GM18858 (cell line): ENCODE data around the gene PTPRM.

Experiments used
- ATAC-seq: cut with Tn5 transposase; IDR thresholded peaks from one replicate; pipeline ENCODE4 v1.9.1; 2021; ENCODE audit not compliant: unreplicated experiment

Gene PTPRM

DNA sequence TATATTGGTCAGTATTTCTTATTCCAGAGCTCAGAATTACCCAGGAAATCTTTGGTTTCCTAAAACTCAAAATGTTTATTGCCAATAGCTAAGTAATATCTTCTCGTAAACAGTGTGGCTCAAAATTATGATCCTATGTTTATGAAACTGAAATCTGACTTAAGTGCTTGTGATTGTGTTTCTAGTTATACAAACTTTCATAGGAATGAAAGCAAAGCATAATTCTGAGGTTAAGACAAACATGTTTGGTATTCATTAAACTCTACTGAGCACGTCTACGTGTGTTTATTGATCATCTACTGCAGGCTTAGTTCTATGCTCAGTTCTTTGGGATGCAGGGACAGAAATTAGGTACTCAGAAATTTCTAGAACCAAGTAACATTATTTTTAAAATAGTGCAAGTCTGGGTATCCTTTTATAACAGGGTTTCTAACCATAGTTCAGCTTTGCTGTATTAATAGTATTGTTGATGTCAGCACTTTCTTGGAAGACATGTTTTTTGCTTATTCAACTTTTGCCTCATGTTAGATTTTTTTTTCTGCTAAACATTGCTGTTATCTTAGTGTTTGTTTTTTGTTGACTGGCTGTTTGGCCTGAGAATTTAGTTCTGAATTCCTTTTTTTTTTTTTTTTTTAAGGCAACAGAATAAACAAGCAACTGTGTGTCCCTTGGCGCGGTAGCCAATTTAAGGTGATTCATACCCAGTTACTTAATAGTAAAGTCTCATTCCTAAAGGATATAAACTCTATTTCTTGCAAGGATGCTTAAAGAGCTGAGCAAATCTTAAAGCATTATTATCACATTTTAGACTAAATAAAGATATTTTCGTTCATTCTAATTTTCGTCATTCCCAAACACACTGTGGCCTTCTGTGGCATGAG, 31.3 kb downstream of the PTPRM start:
- no peak for ATAC-seq

DNA sequence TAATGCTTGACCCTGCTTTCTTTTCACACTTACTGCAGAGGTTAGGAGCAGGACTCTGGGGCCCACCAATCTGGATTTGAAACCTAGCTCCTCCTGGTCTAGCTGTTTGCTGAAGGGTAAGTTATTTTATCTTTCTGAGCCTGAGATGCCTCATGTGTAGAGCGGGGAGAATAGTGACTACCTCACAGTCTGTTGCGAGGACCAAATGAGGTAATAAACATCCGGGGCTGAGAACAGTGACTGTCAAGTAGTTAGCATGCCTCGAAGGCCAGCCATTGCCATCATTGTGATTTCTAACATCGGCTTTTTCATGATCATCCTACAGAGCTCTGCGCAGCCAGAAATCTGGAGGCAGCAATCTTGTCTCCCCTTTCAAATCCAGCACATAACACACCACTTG, 32.9 kb downstream of the PTPRM start:
- ATAC-seq, result no peak

DNA sequence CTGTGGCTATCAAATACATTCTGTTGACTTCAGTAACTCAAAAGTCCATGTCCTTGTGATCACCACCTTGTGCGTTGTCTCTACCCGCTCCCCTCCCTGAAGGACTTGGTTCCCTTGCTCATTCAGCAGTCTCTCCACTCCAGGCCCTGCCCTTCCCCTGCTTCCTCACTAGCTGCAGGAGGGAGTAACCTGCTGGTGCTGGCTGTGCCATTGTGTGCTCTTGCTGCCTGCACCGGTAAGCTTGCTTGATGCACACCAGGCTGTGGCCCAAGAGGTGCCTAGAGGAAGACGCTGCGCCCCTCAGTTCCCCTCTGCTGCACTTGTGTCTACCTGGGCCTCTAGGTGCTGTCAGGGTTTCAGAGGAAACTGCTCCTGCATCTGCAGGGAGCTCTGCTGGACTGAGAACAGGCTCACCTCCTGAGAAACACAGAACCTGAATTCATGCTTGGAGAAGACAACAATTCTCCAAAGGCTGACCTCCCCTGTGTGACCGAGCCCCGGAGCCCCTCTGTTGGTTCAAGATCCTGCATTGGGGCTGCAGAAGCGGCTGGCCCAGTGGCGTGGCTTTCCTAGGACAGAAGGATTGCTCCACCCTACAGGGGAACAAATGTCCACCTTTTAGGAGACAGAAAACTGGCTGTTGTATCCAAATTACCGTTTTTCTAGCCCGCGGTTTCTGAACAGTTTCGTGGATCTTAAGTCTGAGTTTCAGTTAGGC, 33.6 kb downstream of the PTPRM start:
- ATAC-seq, result no peak

DNA sequence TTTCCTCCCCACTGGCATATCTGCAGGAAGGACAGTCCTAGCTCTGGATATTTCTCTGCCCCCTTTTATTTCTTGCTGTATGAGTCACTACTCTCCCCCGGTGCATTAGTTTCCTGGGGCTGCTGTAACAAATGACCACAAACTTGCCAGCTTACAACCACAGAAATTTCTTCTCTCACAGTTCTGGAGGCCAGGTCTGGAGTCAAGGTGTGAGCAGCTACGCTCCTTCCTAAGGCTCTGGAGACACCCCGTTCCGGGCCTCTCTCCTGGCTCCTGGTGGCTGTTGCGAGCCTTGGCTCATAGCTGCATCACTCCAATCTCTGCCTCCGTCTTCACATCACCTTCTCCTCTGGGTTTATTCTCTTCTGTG, 34.1 kb downstream of the PTPRM start:
- no peak for ATAC-seq

DNA sequence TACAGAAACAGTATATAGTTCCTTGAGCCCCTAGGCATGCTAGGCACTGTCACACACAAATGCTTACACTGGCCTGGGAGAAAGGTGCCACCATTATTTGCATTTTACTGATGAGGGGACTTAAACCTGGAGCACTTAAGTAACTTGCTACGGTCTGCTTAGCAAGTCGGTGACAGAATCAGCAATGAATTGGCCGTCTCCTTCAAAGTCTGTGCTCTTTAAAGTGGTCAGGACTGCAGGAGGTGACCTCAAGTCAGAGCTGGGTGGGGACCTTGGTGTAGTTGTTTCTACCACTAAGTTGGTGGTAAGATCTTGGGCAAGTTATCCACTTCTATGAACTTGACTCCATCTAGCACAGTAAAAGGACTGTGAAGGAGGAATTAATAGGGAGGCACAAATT, 34.8 kb downstream of the PTPRM start:
- no peak for ATAC-seq

DNA sequence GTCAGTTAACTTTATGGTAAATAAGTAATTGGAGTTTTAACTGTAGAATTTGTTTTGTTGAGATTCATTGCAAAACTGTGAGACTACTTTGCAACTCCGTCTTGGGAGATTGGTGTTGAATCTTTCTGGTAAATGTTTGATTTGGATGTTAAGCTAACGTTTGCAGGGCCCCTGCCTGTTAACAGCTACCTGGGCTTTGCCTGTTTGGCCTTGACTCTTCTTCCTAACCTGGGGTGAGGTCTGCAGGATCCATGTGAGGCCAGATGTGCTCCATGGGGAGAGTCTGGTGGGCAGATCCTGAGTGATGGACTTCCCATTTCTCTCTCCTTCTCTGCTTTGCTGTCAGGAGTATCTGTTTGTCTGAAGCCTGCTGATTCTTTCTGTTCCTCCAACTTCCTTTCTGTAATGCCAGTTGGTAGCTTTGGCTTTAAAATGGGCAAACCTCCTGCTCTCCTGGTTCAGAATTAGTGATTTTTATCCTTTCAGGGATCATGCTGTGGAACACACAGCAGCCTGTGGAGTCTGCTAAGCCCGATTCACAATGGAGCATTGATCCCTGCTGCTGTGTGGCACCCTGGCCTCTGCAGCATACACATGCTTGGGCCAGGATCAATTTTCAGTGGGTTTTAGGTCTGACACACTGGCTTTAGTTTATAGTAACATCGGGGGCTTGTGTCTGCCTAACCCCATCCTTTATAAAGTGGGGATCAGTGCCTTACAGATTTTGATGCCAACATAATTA, 36.3 kb downstream of the PTPRM start:
- no peak for ATAC-seq

DNA sequence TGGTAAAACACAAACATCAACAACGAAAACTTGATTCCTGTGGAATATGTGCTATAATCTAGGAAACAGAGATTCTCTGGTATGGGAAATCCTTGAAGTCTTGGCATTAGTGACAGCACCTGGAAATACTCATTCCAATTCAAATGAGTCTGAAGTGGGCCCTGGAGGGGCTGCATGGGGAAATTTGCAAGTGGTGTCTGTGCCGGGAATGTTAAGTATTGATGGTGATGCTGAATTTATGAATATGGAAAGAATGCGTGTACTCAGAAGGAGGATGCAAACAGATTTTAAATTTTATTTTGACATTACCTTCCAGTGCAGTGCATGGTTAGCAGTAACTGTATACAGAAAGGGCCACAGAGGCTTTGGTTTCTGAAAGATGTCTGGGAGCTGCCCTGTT, 37.2 kb downstream of the PTPRM start:
- no peak for ATAC-seq

DNA sequence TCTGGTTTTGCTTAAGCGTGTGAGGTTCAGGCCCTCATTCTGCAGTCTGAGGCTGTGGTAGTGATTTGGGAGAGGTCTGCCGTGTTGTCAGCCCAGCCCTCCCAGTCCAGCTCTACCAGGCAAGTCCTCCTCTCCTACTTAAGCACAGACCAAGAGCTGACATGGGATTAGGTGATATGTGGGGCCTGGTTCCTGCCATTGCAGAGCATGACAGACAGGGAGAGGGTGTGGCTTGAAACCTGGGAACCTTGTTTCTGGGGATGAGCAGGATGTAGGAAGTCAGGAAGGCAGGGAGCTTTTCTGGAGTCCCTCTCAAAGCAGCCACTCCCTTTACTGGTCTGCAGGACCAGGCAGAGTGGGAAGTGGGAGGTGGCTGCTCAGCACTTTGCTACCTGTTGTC, 38.6 kb downstream of the PTPRM start:
- ATAC-seq, result no peak

DNA sequence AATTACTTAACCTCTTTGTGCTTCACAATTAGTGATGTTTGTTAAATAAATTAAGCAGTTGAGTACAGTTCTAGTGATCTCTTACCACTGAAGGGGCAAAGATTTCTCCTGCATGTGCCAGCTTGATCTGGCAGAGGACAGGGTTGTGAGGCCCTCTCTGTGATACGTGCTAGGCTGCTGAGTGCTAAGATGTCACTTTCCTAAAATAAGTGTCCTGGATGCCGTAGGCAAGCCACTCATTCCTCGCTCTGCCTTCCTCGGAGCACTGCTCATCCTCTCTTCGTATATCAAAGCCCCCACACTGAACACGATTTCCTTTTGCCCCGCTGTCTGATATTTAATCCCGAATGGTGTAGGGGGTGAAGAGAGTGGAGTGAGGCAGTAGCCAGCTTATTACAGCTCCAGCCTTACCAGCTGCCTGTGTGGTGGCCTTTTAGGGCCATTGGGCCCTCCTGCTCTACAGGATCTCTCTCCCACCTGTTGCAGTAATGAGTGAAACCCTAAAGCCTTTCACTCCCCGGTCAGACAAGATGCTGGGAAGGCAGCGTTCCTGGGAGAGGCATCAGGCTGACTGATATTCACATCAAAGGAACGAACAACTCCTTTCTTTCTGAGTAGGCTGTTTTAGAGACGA, 40.5 kb downstream of the PTPRM start:
- ATAC-seq, result no peak

DNA sequence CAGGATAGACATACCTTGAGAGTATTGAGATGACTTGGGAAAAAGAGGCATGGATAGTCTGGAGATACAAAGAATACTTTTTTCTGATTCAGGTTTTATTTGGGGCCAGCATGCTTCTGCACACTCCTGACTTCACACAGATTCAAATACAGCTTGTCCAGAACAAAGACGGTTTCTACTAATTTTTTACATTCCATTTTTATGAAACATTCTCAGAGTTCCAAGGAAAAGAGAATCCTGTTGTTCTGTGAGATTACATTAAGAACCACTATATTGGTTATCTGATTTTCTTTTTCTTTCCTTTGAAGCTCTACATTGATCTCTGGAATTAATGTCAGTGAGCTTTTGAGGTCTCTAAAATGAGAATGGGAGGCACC, 41.0 kb downstream of the PTPRM start:
- ATAC-seq, result no peak

DNA sequence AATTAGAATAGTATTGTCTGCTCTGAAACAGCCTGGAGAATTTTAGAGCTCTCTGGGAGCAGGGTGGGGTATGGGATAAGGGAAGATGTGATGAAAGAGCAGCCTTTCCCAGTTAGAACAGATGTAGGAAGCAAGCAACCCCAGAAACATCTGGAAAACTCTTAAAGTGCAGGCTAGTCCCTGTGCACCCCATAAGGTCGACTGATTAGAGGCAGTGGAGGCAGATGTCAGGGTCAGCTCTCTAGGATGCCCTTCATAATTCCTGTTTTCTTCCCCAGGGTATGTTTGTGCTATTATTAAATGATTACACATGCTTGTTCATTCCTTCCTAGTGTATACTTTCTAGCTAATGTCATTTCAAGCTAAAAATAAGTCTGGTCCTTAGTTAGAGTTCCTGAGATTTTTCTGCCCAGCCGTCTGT, 41.7 kb downstream of the PTPRM start:
- no peak for ATAC-seq

DNA sequence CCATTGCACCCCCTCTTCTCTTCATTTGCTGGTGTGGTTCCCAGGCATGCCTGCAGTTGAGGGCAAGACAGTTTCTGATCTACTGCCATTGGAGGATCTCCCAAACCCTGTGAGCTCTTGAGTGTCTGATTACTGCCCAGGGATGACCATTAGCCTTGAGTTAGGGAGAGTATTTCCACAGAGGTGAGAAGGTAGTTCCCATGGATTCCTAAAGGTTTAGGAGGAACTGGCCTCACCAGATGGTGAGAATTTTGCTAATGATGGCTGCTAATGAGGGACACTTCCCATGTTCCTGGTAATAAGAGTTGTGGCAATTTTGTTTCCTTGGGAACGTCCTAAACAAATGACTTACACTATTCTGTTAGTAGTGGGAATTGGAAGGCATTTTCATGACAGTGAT, 42.5 kb downstream of the PTPRM start:
- no peak for ATAC-seq

DNA sequence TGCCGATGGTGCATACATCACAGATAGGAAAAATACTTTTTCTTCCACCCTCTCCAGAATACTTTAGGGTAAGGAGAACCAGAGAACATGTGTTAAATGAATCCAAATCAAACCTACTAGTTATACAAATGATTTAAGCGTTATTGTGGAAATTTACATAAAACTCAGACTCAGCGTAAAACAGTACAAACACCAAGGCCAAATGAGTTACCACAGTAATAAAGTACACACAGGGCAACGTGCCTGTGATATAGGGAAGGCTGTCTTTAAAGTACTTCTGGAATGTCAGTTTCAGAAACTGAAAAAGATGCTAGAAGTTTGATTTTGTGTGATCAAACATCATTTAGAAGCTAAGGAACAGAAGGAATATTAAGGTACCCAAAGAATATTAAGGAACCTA, 46.9 kb downstream of the PTPRM start:
- no peak for ATAC-seq

DNA sequence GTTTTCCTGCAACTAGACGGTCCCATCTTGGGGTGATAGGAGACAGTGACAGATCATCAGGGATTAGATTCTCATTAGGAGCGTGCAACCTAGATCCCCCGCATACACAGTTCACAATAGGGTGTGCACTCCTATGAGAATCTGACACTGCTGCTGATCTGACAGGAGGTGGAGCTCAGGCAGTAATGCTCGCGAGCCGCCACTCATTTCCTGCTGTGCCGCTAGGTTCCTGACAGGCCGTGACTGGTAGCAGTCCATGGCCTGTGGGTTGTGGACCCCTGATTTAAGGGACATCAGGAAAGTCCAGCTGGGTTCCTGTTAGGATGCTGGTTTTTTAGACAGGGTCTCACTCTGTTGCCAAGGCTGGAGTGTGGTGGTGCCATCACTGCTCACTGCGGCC, 48.7 kb downstream of the PTPRM start:
- no peak for ATAC-seq

DNA sequence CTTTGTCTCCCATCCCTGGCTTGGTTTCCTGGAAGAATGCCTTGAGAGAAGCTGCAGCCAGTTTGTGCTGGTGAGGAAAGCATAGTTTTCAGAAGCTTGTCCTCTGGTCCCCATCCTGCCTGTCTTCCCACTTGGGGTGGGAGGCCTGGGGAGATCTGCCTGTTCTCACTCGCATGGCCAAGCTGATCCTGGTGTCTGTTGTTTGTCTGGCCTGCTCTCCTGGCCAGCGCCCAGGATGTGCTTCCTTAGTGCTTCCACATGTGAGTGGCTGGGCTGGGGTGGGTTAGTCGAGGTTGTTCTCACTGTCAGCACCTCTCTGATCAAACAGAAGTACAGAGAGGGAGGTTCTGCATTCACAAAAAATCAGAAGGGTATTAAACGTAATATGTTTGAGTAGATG, 49.5 kb downstream of the PTPRM start:
- no peak for ATAC-seq

DNA sequence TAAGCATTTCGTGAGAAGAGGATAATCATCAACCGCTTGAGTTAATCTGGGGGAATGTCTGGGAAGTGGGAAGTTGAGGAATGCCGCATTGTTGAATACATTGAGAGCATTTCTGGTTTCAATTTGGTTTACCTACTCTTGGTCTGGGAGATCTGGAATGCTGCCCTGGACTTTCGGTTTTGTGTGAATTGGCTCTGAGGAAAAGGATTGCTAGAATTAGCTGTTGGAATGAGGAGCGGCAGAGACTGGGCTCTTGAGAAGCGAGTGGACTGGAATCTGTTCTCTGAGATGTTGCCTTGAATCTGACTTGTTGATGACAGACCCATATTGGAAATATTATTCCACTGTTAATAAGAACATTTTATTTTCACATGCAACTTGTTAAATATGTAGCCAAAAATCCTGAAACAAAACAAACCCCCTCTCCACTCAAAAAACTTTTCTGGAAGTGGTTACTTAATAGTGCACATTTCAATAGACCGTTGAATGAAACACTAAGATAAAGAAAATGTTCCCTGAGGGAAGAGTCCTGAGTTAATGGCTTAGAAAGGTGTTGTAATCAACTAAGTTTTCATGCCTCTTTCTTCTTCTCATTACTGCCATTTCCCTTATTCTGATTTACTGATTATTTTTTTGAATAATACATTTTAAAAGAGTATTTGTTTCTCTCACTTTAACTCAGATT, 50.8 kb downstream of the PTPRM start:
- ATAC-seq, result no peak

DNA sequence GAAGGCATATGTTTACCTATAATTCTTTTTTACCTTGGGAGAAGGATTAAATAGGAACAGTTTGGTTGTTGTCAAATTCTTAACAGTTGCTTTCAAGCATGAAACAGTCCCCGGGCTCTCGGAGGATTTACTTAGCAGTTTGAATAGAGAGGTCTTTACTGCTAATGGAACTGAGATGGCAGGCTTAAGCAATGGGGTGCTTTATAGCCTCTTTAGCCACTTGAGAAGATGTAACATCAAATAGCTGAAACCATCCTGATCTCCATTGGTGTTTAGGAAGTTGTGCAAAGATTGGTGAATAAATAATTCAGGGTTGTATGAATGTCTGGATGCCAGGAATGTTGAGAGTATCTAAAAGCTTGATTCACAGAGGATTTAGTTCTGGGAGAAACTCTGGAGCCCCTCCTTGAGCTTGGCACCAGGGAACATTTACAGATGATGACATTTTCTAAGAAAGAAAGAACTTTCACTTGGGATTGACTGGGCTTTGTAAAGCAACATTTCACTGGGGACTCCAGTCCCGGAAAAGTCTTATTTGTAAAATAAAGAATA, 51.9 kb downstream of the PTPRM start:
- ATAC-seq, result no peak

DNA sequence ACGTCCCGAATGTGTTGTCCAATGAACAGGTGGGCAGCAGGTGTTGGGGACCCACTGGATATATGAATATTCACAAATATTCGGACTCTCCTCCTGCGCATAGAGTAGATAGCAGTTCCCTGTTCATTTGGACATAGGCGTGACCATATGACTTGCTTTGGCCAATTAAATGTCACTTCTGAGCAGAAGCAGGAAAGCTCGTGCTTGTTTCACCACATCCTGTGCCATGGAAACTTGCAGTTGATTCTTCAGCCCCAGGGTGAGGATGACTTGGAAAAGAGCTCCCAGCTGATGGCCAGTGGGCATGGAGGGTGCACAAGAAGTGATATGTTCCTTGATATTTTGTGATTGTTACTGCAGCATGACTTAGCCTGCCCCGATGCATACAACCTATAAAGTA, 52.6 kb downstream of the PTPRM start:
- ATAC-seq, result no peak

DNA sequence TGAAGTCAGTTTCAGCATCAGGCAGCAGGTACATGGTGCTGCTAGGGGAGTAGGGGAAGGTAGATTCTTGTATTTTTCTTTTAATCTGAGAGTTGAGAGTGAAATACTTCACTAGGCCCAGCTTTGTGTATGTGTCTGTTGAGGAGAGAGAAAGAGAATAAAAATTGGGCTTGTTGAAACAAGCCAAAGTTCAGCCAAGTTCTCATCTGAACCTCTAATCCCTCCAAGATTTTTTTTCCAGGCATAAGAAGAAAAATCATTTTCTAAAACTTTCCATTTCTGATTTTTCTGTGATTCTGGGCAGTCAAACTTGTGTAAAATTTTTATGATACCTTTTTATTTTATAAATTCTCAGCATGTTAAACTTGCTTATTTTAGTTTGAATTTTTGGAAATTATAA, 55.6 kb downstream of the PTPRM start:
- no peak for ATAC-seq

DNA sequence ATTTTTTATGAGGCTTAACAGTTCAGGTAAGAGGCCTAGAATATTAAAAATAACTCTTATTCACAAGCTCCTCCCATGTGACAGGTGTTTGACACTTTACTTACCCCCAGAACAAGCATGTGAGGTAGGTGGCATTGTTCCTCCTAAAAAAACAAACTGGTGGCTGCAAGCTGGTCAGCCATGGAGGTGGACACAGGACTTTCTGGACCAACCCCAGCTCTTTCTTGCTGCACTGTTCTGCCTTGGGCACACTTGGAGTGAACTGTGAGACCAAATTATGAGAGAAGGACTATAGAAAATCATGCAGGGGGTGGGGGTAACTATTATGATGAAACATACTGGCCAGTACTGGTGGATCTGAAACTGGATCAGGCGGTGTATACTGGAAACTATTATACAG, 56.6 kb downstream of the PTPRM start:
- no peak for ATAC-seq

DNA sequence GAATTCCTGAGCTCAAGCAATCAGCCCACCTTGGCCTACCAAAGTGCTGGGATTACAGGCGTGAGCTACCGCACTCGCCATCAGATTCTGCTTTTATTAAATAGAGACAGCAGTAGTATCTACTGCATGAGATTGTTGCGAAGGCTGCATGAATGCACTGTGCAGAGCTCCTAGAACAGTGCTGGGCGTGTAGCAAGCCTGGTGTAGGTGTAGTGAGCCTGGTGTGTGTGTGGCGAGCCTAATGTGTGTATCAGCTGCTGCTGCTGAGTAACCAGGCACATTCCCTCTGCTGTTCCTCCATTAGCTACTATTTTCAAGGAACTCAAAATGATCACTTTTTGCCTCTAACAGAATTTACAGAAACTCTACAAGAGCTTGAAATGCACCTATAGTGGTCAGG, 57.6 kb downstream of the PTPRM start:
- no peak for ATAC-seq
